Measurements from ENCODE around the gene TMC4. TPM values are rescaled to one million over a fixed set of nuclear protein-coding genes. Genes with fewer than 3 reads are reported as not detected.
A peak's percentile ranks its signal among the peaks of the same experiment; 100 is the strongest.

The TMC4 gene
- total and polyA plus RNA-seq, 7 donors = 0.66 to 55.4 (median 13.9) TPM; not detected in 2

DNA sequence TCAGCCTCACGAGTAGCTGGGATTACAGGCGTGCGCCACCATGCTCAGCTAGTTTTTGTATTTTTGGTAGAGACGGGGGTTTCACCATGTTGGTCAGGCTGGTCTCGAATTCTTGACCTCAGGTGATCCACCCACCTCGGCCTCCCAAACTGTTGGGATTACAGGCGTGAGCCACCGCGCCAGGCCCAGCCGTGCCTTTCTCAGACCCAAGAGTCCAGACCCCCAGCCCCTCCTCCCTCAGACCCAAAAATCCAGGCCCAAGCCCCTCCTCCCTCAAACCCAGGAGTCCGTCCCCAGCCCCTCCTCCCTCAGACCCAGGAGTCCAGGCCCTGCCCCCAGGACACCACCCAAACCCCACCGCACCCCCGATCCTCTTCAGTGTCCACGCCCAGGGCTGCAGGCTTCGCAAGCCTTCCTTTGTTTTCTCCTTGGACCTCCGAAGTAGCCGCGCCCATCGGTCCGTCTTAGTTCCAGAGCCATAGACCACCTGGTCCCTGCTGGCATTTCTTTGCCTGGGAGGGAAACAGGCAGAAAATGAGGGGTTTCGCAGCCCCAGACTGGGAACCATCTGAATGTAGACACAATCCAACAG is 3.7 kb downstream of the TMC4 start:
- Histone ChIP-seq H3K9me3 (no peaks in the 10 kb centered on the region), H3K27me3 (peaks cover 10 to 55% (median 39%) of the 10 kb centered on the region in 3 donors), H3K4me1 (peaks cover 0 to 12% (median 8%) of the 10 kb centered on the region in 4 donors), H3K27ac (no peak overlapping the region), H3K36me3 (no peaks in the 10 kb centered on the region), H3K4me3 (no peak overlapping the region)
- DNase-seq = no peak
- intact Hi-C loops (cut with DNase I) = loop anchor here (2.0 kb wide), 1 partner anchor 20 kb away; the partner anchor contains the start of gene MBOAT7
- TF ChIP-seq POLR2AphosphoS5 (IDR thresholded peaks at IDR 0.05) (no peak), POLR2A (IDR thresholded peaks at IDR 0.05) (no peak), EP300 (IDR thresholded peaks at IDR 0.05) (no peak)
- TF ChIP-seq, protein P1, sequence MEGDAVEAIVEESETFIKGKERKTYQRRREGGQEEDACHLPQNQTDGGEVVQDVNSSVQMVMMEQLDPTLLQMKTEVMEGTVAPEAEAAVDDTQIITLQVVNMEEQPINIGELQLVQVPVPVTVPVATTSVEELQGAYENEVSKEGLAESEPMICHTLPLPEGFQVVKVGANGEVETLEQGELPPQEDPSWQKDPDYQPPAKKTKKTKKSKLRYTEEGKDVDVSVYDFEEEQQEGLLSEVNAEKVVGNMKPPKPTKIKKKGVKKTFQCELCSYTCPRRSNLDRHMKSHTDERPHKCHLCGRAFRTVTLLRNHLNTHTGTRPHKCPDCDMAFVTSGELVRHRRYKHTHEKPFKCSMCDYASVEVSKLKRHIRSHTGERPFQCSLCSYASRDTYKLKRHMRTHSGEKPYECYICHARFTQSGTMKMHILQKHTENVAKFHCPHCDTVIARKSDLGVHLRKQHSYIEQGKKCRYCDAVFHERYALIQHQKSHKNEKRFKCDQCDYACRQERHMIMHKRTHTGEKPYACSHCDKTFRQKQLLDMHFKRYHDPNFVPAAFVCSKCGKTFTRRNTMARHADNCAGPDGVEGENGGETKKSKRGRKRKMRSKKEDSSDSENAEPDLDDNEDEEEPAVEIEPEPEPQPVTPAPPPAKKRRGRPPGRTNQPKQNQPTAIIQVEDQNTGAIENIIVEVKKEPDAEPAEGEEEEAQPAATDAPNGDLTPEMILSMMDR (IDR thresholded peaks at IDR 0.05) = no peak
- WGBS, 2 donors = 88 to 89% methylated on average over 21 of the region's 21 CpGs

DNA sequence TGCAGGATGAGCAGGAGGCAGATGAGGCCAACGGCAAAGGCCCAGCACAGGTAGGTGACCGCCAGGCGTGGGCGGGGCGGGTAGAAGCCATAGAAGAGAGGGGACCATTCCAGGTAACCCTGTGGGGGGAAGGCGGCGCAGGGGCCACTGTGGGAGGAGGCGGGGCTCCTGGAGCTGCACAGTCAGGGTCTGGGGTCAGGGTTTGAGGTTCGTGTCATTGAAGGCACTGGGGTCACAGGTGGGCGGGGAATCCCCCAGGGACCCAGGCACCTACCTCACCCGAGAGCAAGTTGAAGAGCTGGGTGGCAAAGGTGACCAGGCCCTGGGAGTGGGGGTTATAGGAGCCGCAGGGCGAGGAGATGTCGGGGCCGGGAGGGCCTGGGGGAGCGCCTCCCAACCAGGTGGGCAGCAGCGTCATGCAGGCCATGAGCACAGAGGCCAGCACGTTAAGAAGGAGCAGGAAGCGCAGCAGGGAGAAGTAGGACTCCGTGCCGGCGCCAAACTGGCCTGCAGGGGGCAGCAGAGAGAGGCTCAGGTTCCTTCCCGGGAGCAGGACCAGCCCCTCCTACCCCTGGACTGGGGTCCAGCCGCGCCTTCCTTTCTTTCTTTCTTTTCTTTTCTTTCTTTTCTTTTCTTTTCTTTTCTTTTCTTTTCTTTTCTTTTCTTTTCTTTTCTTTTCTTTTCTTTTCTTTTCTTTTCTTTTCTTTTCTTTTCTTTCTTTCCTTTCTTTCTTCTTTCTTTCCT is 4.6 kb downstream of the TMC4 start:
- WGBS, 2 donors = 27 to 30% methylated on average over 25 of the region's 25 CpGs
- H3K36me3 ChIP-seq = no peaks in the 10 kb centered on the region
- TF ChIP-seq EP300 (IDR thresholded peaks at IDR 0.05) (no peak), POLR2AphosphoS5 (IDR thresholded peaks at IDR 0.05) (peak in 1 of 4 donors; percentile 21), POLR2A (IDR thresholded peaks at IDR 0.05) (no peak)
- TF ChIP-seq, protein P1 (IDR thresholded peaks at IDR 0.05) = peak; percentile 48 to 94 (median 86)
- intact Hi-C loops (cut with DNase I) = loop anchor here (1.0 to 2.0 kb wide), 2 partner anchors 20 to 63 kb away; partner anchors contain the start of gene MBOAT7
- peak; percentile 94 for DNase-seq
- peaks cover 9 to 50% (median 33%) of the 10 kb centered on the region in 3 donors for H3K27me3 ChIP-seq
- H3K4me1 ChIP-seq = peaks cover 0 to 14% (median 10%) of the 10 kb centered on the region in 4 donors
- no peak overlapping the region for H3K4me3 ChIP-seq
- no peaks in the 10 kb centered on the region for H3K9me3 ChIP-seq
- H3K27ac ChIP-seq = no peak overlapping the region

DNA sequence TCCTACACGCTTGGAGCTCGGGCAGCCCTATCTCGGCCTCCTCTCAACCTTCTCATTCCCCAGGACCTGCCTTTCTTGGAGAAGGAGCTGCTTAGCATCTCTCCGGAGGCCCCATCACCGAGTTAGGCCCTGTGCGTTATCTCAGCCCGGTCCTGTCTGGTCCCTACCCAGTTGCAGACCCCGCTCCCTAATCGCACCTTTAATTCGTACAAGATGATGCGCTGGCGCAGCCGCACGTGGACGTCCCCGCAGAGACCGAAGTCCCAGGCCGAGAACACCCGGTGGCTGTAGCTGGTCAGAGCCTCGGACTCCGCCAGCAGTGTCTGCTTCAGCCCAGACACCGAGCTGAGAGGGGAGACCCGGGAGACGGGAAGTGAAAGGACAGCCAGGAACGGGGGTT is 7.7 kb downstream of the TMC4 start:
- TF ChIP-seq, protein P1 (IDR thresholded peaks at IDR 0.05) = no peak
- TF ChIP-seq POLR2AphosphoS5 (IDR thresholded peaks at IDR 0.05) = no peak
- H3K27ac ChIP-seq = no peak overlapping the region
- peaks cover 0 to 42% (median 40%) of the 10 kb centered on the region in 4 donors for H3K4me1 ChIP-seq
- no peaks in the 10 kb centered on the region for H3K36me3 ChIP-seq
- no peaks in the 10 kb centered on the region for H3K9me3 ChIP-seq
- DNase-seq = no peak
- H3K4me3 ChIP-seq = no peak overlapping the region
- H3K27me3 ChIP-seq = peaks cover 4 to 39% (median 25%) of the 10 kb centered on the region in 3 donors
- 88 to 93% methylated on average over 25 of the region's 25 CpGs for WGBS, 2 donors
- intact Hi-C loops (cut with DNase I) = no loop called here

DNA sequence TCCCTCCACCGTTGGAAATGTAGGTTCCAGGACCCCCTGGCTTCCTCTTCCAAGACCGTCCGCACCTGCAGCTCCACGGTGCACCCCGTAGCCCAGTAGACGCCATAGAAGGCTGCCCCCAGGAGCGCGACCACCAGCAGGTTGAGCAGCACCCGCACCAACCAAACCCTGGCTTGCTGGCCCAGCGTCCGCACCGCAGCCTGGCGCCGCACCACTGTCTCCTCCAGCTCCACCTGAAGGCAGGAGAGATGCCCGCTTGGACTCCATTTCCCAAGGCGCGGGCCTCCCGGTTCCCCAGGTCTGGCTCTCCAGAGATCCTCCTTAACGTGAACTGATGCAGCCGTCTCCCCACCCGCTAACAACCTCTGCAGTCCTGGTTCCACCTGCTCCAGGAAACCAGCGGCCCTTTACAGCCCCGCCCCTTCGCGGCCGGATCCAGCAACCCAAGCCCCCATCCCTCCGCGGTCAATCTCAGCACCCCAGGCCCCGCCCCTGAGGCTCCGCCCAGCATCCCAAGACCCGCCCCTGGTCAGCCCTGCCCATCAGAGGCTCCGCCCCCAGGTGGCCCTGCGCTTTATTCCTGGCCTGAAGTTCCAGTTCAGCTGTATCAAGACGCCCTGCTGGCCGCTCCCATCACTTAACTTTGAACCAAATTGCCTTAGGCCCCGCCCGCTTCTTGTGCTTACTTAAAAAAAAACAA is 8.4 kb downstream of the TMC4 start:
- H3K27ac ChIP-seq = no peak overlapping the region
- H3K36me3 ChIP-seq = no peaks in the 10 kb centered on the region
- 11 to 16% methylated on average over 37 of the region's 37 CpGs for WGBS, 2 donors
- H3K9me3 ChIP-seq = no peaks in the 10 kb centered on the region
- no peak overlapping the region for H3K4me3 ChIP-seq
- peaks cover 0 to 44% (median 42%) of the 10 kb centered on the region in 4 donors for H3K4me1 ChIP-seq
- H3K27me3 ChIP-seq = peaks cover 4 to 39% (median 25%) of the 10 kb centered on the region in 3 donors
- TF ChIP-seq, protein P1 (IDR thresholded peaks at IDR 0.05) = no peak
- TF ChIP-seq POLR2AphosphoS5 (IDR thresholded peaks at IDR 0.05) = no peak
- TF ChIP-seq EP300 (IDR thresholded peaks at IDR 0.05) = no peak
- no peak for TF ChIP-seq POLR2A (IDR thresholded peaks at IDR 0.05)
- intact Hi-C loops (cut with DNase I) = loop anchor here (5.0 kb wide), 1 partner anchor 38 kb away; the partner anchor contains the start of gene RPS9
- DNase-seq = peak; percentile 85

Measured in sigmoid colon (tissue), 7 donors.